SH-SY5Y (cell line): Measurements from ENCODE around the gene CCDC192.

ENCODE experiments used
- GATA2 ChIP-seq: IDR thresholded peaks from 2 replicates; pipeline ENCODE4 v1.6.1; 2011; ENCODE audit warnings: mild to moderate bottlenecking, low read depth, low read length
- GATA3 ChIP-seq: IDR thresholded peaks from 2 replicates; pipeline ENCODE4 v1.6.1; 2011; ENCODE audit warnings: low read depth, mild to moderate bottlenecking, low read length, moderate library complexity

The CCDC192 gene

DNA sequence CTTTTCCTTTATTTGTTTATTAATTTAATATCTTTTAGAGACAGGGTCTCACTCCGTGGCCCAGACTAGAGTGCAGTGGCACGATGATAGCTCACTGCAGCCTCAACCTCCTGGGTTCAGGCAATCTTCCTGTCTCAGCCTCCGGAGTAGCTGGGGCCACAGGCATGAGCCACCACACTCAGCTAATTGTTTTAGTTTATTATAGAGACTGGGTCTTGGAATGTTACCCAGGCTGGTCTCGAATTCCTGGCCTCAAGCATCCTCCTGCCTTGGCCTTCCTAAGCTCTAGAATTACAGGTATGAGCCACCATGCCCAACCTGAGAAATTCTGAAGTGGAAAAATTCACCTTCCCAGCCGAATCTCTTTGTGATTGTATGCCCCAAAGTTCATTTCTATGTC lies 240.9 kb downstream of the CCDC192 start:
- TF ChIP-seq GATA3 (no peak), GATA2 (no peak)

DNA sequence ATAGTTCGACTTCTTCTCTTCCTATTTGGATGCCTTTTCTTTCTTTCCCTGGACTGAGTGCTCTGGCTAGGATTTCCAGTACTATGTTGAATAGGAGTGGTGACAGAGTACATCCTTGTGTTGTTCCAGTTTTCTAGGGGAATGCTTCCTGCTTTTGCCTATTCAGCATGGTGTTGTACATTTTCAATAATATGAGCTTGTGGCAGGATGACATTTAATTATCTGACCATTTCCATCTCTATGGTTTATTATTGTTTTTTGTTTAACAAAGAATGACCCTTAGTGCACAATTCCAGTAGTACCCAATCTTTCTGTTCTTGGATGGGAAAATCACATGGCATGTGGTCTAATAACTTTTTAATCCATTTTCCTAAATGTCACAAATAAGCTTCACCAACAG lies 244.8 kb downstream of the CCDC192 start:
- TF ChIP-seq GATA2 = no peak
- TF ChIP-seq GATA3 = no peak

DNA sequence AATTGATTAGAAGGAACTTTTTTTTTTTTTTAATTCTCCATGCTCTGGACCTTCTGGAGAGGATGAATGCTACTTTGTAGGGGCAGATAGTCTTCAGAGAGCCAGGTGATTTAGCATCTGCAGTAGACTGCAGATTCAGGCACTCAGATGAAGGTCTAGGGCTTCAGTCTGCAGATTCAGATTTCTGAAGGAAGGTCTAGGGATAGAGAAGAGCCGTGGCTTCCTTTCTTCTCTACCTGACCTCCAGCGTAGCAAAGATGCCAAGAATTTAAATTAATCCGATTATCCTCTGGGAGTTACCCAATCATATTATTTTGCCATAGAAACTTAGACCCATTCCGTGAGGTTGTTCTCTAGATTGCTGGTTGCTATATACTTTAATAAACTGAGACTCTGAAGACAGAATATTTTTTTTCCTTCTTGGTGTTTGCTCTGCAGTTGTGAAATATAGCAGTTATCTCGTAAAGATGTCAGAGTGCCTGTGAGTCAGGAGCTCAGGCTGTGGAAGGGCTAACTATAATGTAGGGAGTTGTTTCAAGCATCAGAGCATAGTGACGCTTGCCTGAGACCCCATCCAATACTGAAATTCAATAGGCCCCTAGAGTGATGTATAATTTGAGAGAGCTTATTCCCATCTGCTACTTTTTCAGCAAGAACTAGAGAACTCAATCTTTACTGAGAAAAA lies 247.7 kb downstream of the CCDC192 start:
- TF ChIP-seq GATA3 (no peak), GATA2 (no peak)

DNA sequence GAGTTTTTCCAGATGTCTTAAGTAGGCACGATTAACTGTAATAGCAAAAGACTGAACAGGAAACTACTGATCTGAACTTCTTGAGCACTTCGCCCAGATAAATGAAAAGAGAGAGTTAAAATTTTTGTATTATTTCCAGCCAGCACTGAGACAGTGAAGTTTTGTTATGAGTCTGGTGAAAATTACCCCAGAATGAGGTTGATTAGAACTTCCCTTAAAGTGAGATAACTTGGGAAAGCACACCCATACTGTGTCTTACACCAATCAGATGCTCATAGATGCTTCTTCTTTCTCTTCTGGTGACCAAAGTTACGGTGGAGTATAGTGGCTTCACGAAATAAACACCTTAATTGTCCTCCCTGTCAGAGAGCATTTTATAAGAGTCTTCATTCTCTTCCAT lies 248.6 kb downstream of the CCDC192 start:
- TF ChIP-seq GATA2 = no peak
- no peak for TF ChIP-seq GATA3

DNA sequence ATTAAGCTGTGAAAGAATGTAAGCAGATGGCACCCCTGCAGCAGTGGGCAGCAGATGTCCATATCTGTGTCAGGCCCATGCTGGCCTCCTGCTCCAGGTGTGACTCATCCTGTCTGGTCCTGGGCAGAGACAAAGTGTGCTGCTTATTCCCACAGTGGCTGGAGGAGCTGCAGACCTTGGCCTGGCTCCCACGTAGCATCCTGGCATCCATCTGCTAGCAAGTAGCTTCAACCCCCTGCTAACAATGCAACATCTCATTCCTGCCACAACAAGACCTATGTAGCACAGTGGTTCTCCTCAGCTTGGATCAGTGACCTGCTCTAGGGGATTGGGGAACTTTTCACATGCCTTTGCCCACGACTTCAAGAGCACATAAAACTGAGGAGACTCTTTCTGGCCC lies 254.0 kb downstream of the CCDC192 start:
- TF ChIP-seq GATA3 = no peak
- TF ChIP-seq GATA2 = no peak

DNA sequence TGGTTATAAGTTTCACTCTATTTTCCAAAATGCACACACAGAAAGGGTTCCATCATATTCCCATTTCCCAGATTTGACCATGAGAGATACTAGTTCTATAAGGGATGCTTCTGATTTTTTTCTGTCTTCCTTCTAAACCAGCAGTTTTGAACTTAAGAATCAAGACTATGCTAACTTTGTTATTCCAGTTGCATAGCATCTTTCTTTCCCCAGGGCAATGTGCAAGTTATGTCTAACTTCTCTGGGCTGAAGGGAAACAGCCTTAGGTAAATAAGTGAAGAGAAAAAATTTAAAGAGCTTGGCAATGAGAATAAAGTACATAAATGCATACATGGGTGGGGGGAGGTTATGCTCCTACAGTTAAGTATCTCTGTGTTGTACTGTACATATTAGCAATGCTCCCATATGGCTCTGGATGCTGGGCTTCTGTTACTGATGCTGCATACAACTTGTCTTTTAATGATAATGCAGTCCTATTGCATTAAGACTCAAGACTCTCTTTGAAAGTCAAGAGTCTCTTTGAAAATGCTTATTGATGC lies 254.6 kb downstream of the CCDC192 start:
- TF ChIP-seq GATA3 (no peak), GATA2 (no peak)

DNA sequence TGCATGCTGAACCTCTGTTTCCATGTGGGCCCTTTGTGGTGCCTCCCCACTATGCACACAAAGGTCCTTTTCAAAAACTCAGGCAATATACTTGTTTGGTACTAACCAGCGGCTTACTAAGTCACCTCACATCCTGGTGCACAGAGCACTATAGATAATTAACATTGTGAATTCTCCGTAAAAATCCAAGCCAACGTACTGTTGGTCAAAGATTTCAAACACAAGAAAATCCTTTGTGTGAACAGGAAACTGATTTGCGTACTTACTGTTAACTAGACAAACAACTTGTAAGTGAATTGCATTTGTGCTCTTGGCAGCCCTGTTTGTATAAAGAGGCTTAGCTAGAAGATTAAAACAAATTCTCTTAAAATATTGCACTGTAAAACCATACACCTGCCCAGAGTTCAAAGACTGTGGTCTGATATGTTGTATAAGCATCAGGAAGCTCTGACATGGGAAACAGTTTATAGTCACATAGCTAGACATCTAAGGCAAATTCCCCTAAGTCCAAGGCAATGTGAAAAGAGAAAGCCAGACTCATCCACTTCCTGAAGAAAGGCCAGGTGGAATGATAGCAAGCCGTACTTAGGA lies 255.3 kb downstream of the CCDC192 start:
- TF ChIP-seq GATA2 (no peak), GATA3 (no peak)

DNA sequence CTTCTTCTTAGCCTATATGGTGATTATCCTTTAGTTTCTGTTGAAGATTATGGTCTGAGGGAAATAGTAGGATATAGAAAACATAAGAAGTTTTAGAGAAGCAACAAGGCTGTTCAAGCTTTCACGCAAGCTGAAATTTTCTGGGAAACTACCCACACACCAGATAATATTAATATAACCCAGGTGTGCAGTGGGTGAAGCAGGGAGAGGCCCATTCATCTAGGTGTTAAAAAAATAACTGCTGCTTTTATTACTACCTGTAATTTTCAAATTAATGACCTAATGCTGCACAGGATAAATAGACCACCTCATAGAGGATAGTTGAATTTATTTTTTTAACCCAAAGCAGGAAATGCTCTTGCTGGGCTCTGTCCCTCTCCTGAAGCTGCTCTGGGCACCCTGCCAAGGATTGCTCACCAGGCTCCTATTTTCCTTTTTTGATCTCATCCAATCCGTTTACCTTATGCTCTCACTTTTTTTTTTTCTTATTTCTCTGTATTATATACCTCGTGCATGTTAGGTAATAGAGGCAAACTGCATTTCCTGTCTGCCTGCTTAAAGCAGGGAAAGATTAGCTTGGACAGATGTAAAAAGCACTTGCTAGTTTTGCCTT lies 256.1 kb downstream of the CCDC192 start:
- no peak for TF ChIP-seq GATA3
- no peak for TF ChIP-seq GATA2

DNA sequence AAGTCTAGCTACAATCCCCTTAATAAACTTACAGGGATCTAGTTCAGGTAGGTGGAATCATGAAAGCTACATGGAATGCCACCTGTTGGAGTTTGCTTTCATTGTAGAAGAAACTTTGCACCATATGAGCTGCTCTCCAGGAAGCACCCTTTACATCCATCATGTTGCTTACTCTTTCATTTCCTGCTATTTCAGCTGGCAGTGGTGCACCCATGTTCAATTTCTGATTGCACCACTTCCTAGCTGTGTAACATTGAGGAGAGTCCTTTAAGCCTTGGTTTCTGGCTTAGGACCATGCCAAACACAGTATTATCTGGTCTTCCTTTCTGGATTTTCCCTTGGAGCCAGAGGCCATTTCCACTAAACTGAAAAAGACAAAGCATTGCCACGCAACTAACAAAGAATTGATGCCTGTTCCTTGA lies 257.1 kb downstream of the CCDC192 start:
- TF ChIP-seq GATA3 (no peak), GATA2 (no peak)

DNA sequence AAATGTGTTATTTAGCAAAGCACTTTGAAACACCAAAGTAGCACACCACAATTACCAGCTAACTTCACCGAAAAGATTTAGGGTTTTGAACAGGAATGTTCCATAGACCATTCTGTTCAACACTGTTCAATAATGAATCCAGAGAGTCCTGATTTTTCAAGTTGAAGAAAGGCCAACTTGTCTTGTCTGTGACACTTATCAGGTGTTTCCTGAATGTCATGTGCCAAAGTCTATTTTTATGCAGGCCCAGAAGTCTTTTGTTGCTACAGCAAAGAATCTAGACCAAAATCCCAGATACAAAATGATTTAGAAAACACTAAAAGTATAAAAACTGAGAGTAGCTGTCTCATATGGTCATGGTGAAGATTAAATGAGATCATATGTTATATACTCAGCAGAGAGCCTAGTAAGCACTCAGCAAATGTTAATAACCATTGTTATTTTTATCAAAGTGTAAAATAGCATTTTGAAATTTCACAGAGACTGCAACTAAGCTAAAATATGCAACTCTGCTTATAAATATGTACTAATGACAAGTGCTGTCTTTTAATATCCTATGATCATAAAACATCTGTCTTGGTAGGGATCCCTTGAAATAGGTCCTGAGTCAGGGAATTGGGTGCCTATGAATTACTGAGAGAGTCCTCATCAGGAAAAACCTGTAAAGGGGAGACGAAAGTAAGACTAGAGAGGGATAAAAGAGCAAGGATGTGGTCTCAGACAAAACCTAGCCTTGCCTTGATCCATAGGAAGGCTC lies 258.0 kb downstream of the CCDC192 start:
- TF ChIP-seq GATA2 = no peak
- no peak for TF ChIP-seq GATA3

DNA sequence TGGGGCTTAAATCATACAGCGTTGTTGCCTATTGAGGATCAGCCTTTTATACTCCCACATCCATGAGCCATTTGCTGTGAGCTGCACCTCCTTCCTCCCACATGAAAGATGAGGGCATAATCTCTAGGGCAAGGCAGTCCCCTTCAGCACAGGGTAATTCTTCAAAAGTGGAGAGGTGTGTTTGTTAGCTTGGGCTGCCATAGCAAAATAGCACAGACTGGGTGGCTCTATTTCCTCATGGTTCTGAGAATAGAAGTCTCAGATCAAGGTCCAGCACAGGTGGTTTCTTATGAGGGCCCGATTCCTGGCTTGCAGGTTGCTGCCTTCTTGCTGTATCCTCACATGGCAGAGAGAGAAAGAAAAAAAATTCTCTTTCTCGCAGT lies 258.6 kb downstream of the CCDC192 start:
- no peak for TF ChIP-seq GATA3
- no peak for TF ChIP-seq GATA2

DNA sequence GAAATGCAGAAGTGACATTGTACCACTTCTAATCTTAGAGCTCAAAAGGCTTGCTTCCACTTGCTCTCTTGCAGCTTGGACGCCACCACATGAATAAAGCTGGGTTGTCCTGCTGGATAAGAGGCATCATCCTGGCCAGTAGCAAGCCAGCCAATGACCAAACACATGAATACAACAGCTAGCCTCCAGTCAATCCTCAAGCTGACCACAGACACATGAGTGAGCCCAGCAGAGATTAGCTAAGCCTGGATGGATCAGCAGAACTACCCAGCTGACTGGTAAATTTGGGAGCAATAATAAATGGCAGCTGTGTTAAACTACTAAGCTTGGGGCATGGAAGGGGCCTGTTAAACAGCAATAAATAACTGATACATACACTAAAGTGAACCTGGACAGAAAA lies 259.3 kb downstream of the CCDC192 start:
- no peak for TF ChIP-seq GATA3
- no peak for TF ChIP-seq GATA2

DNA sequence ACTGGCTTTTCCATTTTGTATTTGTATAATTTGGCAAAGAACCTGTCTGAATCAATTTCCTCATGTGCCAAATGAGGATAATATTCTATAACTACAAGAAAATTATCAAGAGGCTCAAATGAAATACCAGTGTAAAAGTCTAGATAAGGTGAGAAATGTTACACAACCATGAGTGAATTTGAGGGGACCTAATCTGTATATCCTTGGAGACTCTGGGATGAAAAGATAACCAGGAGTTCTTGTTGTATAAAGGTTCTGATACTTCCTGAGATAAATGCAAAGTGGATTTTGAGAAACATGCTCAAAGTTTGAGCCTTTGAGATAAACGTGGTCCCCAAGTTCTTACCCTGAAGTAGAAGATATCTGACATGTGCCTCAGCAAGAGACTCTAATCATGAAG lies 260.0 kb downstream of the CCDC192 start:
- no peak for TF ChIP-seq GATA2
- no peak for TF ChIP-seq GATA3

DNA sequence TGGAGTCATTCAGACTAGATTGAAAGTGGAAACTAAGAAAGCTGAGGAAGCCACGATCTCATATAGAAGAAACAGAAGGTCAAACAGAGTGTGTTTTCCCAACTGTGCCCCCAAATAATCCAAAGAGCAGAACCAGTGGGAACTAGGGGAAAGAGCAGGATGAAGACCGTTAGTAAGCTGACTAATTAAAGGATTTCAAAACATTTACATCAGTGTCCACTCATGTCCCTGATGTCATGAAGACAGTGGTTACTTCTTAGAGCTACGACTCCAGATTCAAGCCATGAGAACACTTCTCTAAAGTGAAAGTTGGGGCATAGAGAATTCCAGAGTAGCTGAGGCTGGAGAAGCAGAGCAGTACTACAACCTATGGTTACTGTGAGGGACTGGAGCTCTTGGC lies 260.7 kb downstream of the CCDC192 start:
- TF ChIP-seq GATA2 (no peak), GATA3 (no peak)
